DMS114 treated with DMSO at 0.1 percent for 48 hours (cell line): ENCODE results near the gene TREM1.

Source experiments
- DNase-seq: peaks from one replicate; lab custom pipeline; 2025; ENCODE audit not compliant: unreplicated experiment; lab: John Stamatoyannopoulos, UW

Gene TREM1

GRCh38 chr6:41286544-41287346 is at the start of gene TREM1:
TSS of gene TREM1 (minus strand) at chr6:41286682. CDS start at chr6:41286655, 27 bp downstream.
- no peak for DNase-seq

GRCh38 chr6:41335943-41336342 is 49.5 kb upstream of the TREM1 start:
- no peak for DNase-seq

- DNase-seq, result no peak
Observed at GRCh38 chr6:41335296-41335695, 48.8 kb upstream of the TREM1 start, which contains the start of gene NCR2. TSS of gene NCR2 (plus strand) at chr6:41335608. CDS start at chr6:41335877, 269 bp downstream.

GRCh38 chr6:41334482-41335040 is 48.1 kb upstream of the TREM1 start:
- DNase-seq, result peak; percentile 33

GRCh38 chr6:41332842-41333736 is 46.6 kb upstream of the TREM1 start:
- DNase-seq, result no peak

- DNase-seq, result no peak
Observed at GRCh38 chr6:41332241-41332640, 45.8 kb upstream of the TREM1 start.

- DNase-seq, result no peak
Observed at GRCh38 chr6:41331401-41332150, 45.1 kb upstream of the TREM1 start.

- no peak for DNase-seq
Observed at GRCh38 chr6:41327177-41327576, 40.7 kb upstream of the TREM1 start.

- DNase-seq, result no peak
Observed at GRCh38 chr6:41326092-41326491, 39.6 kb upstream of the TREM1 start.

GRCh38 chr6:41325446-41326066 is 39.1 kb upstream of the TREM1 start:
- DNase-seq, result no peak

GRCh38 chr6:41321183-41321582 is 34.7 kb upstream of the TREM1 start:
- no peak for DNase-seq

GRCh38 chr6:41318654-41319565 is 32.4 kb upstream of the TREM1 start:
- DNase-seq, result peak; percentile 86

- no peak for DNase-seq
Observed at GRCh38 chr6:41318261-41318653, 31.8 kb upstream of the TREM1 start.

- DNase-seq, result no peak
Observed at GRCh38 chr6:41315943-41316620, 29.6 kb upstream of the TREM1 start.

- DNase-seq, result no peak
Observed at GRCh38 chr6:41315203-41315602, 28.7 kb upstream of the TREM1 start.

- peak; percentile 40 for DNase-seq
Observed at GRCh38 chr6:41306187-41306854, 19.8 kb upstream of the TREM1 start.

- no peak for DNase-seq
Observed at GRCh38 chr6:41302638-41303037, 16.2 kb upstream of the TREM1 start.

GRCh38 chr6:41298785-41299502 is 12.5 kb upstream of the TREM1 start:
- no peak for DNase-seq
